Stimulated activated naive CD8-positive, alpha-beta T cell treated with anti-CD3 and anti-CD28 coated beads, Interleukin-15, Interleukin-2, amounts not matched to agents 100 ng/mL and 50 ng/mL, for 24 hours (primary cell): ENCODE results near the gene SARM1.
A peak's percentile ranks its signal among the peaks of the same experiment; 100 is the strongest.
"Not testable (repeated sequence)": the region's sequence is repeated elsewhere in the genome, so short reads cannot be mapped to it uniquely, and the experiment has no call there.

Experiments
- H3K27ac Mint-ChIP-seq: one replicate; pipeline ENCODE4 v1.8.0; 2021; ENCODE audit warnings: mild to moderate bottlenecking, mixed read lengths
- H3K27me3 Mint-ChIP-seq: one replicate; pipeline ENCODE4 v1.8.0; 2021; ENCODE audit warnings: mixed read lengths
- H3K36me3 Mint-ChIP-seq: one replicate; pipeline ENCODE4 v1.8.0; 2021; ENCODE audit warnings: low read depth, mixed read lengths
- H3K4me1 Mint-ChIP-seq: one replicate; pipeline ENCODE4 v1.8.0; 2021; ENCODE audit warnings: low read depth, mixed read lengths
- H3K4me3 Mint-ChIP-seq: one replicate; pipeline ENCODE4 v1.8.0; 2021; ENCODE audit warnings: mild to moderate bottlenecking, mixed read lengths
- H3K9me3 Mint-ChIP-seq: one replicate; pipeline ENCODE4 v1.8.0; 2021; ENCODE audit warnings: mixed read lengths

SARM1 gene

GRCh38 chr17:28404812-28405570, 33.5 kb downstream of the SARM1 start:
- Mint-ChIP-seq H3K4me1 (peaks cover 14% of the 10 kb centered on the region), H3K27ac (no peak overlapping the region), H3K4me3 (peak overlapping the region; percentile 82), H3K9me3 (no peaks in the 10 kb centered on the region), H3K27me3 (peaks cover 7% of the 10 kb centered on the region), H3K36me3 (no peaks in the 10 kb centered on the region)

- Mint-ChIP-seq H3K27me3 (peaks cover 10% of the 10 kb centered on the region), H3K9me3 (no peaks in the 10 kb centered on the region), H3K4me3 (peak within 1 kb of the TSS; percentile 82), H3K36me3 (no peaks in the 10 kb centered on the region), H3K4me1 (peaks cover 14% of the 10 kb centered on the region), H3K27ac (peak within 1 kb of the TSS; percentile 53)
Measured at GRCh38 chr17:28405632-28406472, 34.4 kb downstream of the SARM1 start, which contains the start of gene SLC46A1. Gene SLC46A1, minus strand, starts transcription at chr17:28406212. Its CDS starts 98 bp downstream, at chr17:28406114.

- Mint-ChIP-seq H3K36me3 (no peaks in the 10 kb centered on the region), H3K27ac (peak overlapping the region; percentile 53), H3K4me1 (peaks cover 14% of the 10 kb centered on the region), H3K4me3 (peak overlapping the region; percentile 82), H3K9me3 (no peaks in the 10 kb centered on the region), H3K27me3 (peaks cover 15% of the 10 kb centered on the region)
Measured at GRCh38 chr17:28406473-28406814, 35.0 kb downstream of the SARM1 start.

- Mint-ChIP-seq H3K36me3 (no peaks in the 10 kb centered on the region), H3K9me3 (no peaks in the 10 kb centered on the region), H3K27me3 (peaks cover 15% of the 10 kb centered on the region), H3K4me1 (peaks cover 9% of the 10 kb centered on the region), H3K27ac (no peak overlapping the region), H3K4me3 (peak overlapping the region; percentile 82)
Measured at GRCh38 chr17:28407130-28407973, 35.9 kb downstream of the SARM1 start.

GRCh38 chr17:28407974-28408306, 36.4 kb downstream of the SARM1 start:
- Mint-ChIP-seq H3K27ac (no peak overlapping the region), H3K4me1 (peaks cover 9% of the 10 kb centered on the region), H3K36me3 (no peaks in the 10 kb centered on the region), H3K27me3 (peaks cover 15% of the 10 kb centered on the region), H3K9me3 (no peaks in the 10 kb centered on the region), H3K4me3 (no peak overlapping the region)

- Mint-ChIP-seq H3K9me3 (no peaks in the 10 kb centered on the region), H3K4me3 (no peak overlapping the region), H3K36me3 (no peaks in the 10 kb centered on the region), H3K4me1 (no peaks in the 10 kb centered on the region), H3K27me3 (peaks cover 20% of the 10 kb centered on the region), H3K27ac (no peak overlapping the region)
Measured at GRCh38 chr17:28412099-28412498, 40.6 kb downstream of the SARM1 start.

- no peaks in the 10 kb centered on the region for H3K9me3 Mint-ChIP-seq
- H3K36me3 Mint-ChIP-seq, result no peaks in the 10 kb centered on the region
- H3K27me3 Mint-ChIP-seq, result peaks cover 13% of the 10 kb centered on the region
- no peaks in the 10 kb centered on the region for H3K4me1 Mint-ChIP-seq
- no peak overlapping the region for H3K27ac Mint-ChIP-seq
- H3K4me3 Mint-ChIP-seq, result no peak overlapping the region
Measured at GRCh38 chr17:28413804-28414203, 42.3 kb downstream of the SARM1 start.

- Mint-ChIP-seq H3K27ac (no peak overlapping the region), H3K4me3 (no peak overlapping the region), H3K4me1 (no peaks in the 10 kb centered on the region), H3K9me3 (no peaks in the 10 kb centered on the region), H3K36me3 (no peaks in the 10 kb centered on the region), H3K27me3 (peaks cover 13% of the 10 kb centered on the region)
Measured at GRCh38 chr17:28415886-28416285, 44.4 kb downstream of the SARM1 start.

GRCh38 chr17:28416703-28417311, 45.3 kb downstream of the SARM1 start:
- Mint-ChIP-seq H3K9me3 (no peaks in the 10 kb centered on the region), H3K4me3 (no peak overlapping the region), H3K4me1 (no peaks in the 10 kb centered on the region), H3K27ac (no peak overlapping the region), H3K27me3 (peaks cover 9% of the 10 kb centered on the region), H3K36me3 (no peaks in the 10 kb centered on the region)

- Mint-ChIP-seq H3K9me3 (no peaks in the 10 kb centered on the region), H3K27me3 (peaks cover 10% of the 10 kb centered on the region), H3K4me1 (no peaks in the 10 kb centered on the region), H3K4me3 (no peak overlapping the region), H3K36me3 (no peaks in the 10 kb centered on the region), H3K27ac (no peak overlapping the region)
Measured at GRCh38 chr17:28421787-28422305, 50.4 kb downstream of the SARM1 start.

- H3K4me3 Mint-ChIP-seq, result no peak overlapping the region
- H3K36me3 Mint-ChIP-seq, result no peaks in the 10 kb centered on the region
- H3K27ac Mint-ChIP-seq, result no peak overlapping the region
- no peaks in the 10 kb centered on the region for H3K4me1 Mint-ChIP-seq
- H3K9me3 Mint-ChIP-seq, result no peaks in the 10 kb centered on the region
- peaks cover 10% of the 10 kb centered on the region for H3K27me3 Mint-ChIP-seq
Measured at GRCh38 chr17:28425206-28425605, 53.7 kb downstream of the SARM1 start.

GRCh38 chr17:28426081-28426519, 54.6 kb downstream of the SARM1 start:
- Mint-ChIP-seq H3K27me3 (peaks cover 13% of the 10 kb centered on the region), H3K27ac (no peak overlapping the region), H3K4me1 (no peaks in the 10 kb centered on the region), H3K9me3 (no peaks in the 10 kb centered on the region), H3K4me3 (no peak overlapping the region), H3K36me3 (no peaks in the 10 kb centered on the region)

GRCh38 chr17:28427371-28427770, 55.9 kb downstream of the SARM1 start:
- Mint-ChIP-seq H3K4me3 (no peak overlapping the region), H3K27me3 (peaks cover 22% of the 10 kb centered on the region), H3K27ac (no peak overlapping the region), H3K4me1 (no peaks in the 10 kb centered on the region), H3K9me3 (no peaks in the 10 kb centered on the region), H3K36me3 (no peaks in the 10 kb centered on the region)

- not testable (repeated sequence) for H3K36me3 Mint-ChIP-seq, H3K4me1 Mint-ChIP-seq, H3K4me3 Mint-ChIP-seq, H3K9me3 Mint-ChIP-seq, H3K27ac Mint-ChIP-seq
- peaks cover 26% of the 10 kb centered on the region for H3K27me3 Mint-ChIP-seq
Measured at GRCh38 chr17:28427982-28428381, 56.5 kb downstream of the SARM1 start.
